ENCODE data around the gene SH3GL3. TPM values are rescaled to one million over a fixed set of nuclear protein-coding genes. Genes with fewer than 3 reads are reported as not detected.
A peak's percentile ranks its signal among the peaks of the same experiment; 100 is the strongest.

Gene SH3GL3
- polyA plus RNA-seq, 1 of the 3 experiments (the other 2 are of a cell fraction) = not detected

- 24% methylated on average over 10 of the region's 10 CpGs for WGBS (ENCODE audit: low lambda C conversion rate)
- Histone ChIP-seq H3K4me1 (ENCODE audit: control insufficient read depth in 1 of 2, insufficient read depth in 2 of 2, low read depth in 1 of 2, low read length in 1 of 2) (no peaks in the 10 kb centered on the region), H3K27ac (ENCODE audit: low read depth in 2 of 2, low read length in 1 of 2) (no peak overlapping the region), H3K9me2 (no peaks in the 10 kb centered on the region), H3K9me3 (no peaks in the 10 kb centered on the region), H3K4me3 (ENCODE audit: low read depth in 2 of 2, low read length in 1 of 2) (no peak overlapping the region), H3F3A (replicated peaks; ENCODE audit: insufficient read depth) (no peaks in the 10 kb centered on the region), H2AFZ (ENCODE audit: low read depth) (no peak overlapping the region), H4K20me1 (ENCODE audit: insufficient read depth) (no peaks in the 10 kb centered on the region), H3K79me2 (ENCODE audit: insufficient read depth) (no peaks in the 10 kb centered on the region), H3K9ac (no peak overlapping the region), H3K27me3 (ENCODE audit: insufficient read depth) (no peaks in the 10 kb centered on the region; the same call in 1 of the 2 replicates), H3K4me2 (no peak overlapping the region), H3K36me3 (replicated peaks in 1 of 2; ENCODE audit: control insufficient read depth in 1 of 2, insufficient read depth in 2 of 2, low read length in 1 of 2) (no peaks in the 10 kb centered on the region)
- POLR2A ChIA-PET = no interaction called here
- CTCF ChIA-PET = interaction anchor here (0.6 to 4.8 kb wide), 7 partner anchors 12 to 135 kb away, joined by 3 to 37 read pairs (median 4); no protein-coding TSS in a partner anchor
- DNase-seq = peak; percentile 32
- peak; percentile 53 for TF ChIP-seq RAD21 (IDR thresholded peaks at IDR 0.05; ENCODE audit: low read length)
- no peak for TF ChIP-seq RCOR1 (IDR thresholded peaks at IDR 0.05; ENCODE audit: low read length)
- no peak for TF ChIP-seq TAF1 (IDR thresholded peaks at IDR 0.05; ENCODE audit: borderline replicate concordance, low read depth, low read length)
- no peak for TF ChIP-seq MAX (IDR thresholded peaks at IDR 0.05; ENCODE audit: low read depth)
- TF ChIP-seq RXRA (IDR thresholded peaks at IDR 0.05; ENCODE audit: borderline replicate concordance, low read depth) = no peak
- peak; percentile 69 for TF ChIP-seq CTCF (IDR thresholded peaks at IDR 0.05)
- no peak for TF ChIP-seq ELF1 (IDR thresholded peaks at IDR 0.05)
- no peak for TF ChIP-seq NRF1 (IDR thresholded peaks at IDR 0.05; ENCODE audit: low read depth, low read length)
- no peak for TF ChIP-seq TCF12 (IDR thresholded peaks at IDR 0.05)
- peak; percentile 21; the same call in 1 of the 2 replicates for TF ChIP-seq SMC3 (IDR thresholded peaks at IDR 0.05; ENCODE audit: low read depth, low read length)
- TF ChIP-seq FOSL2 (IDR thresholded peaks at IDR 0.05; ENCODE audit: borderline replicate concordance, low read depth) = no peak
- no peak for TF ChIP-seq PBX3 (IDR thresholded peaks at IDR 0.05)
- no peak for TF ChIP-seq GABPA (IDR thresholded peaks at IDR 0.05; ENCODE audit: low read depth)
These were observed 124.9 kb downstream of the SH3GL3 start for GRCh38 chr15:83571820-83572707.

GRCh38 chr15:83574345-83574744 lies 127.2 kb downstream of the SH3GL3 start:
- whole genome bisulfite sequencing (ENCODE audit: low lambda C conversion rate) = 2% methylated on average over 3 of the region's 3 CpGs
- Histone ChIP-seq H3K4me3 (ENCODE audit: low read depth in 2 of 2, low read length in 1 of 2) (no peak overlapping the region), H4K20me1 (ENCODE audit: insufficient read depth) (no peaks in the 10 kb centered on the region), H3K4me1 (ENCODE audit: control insufficient read depth in 1 of 2, insufficient read depth in 2 of 2, low read depth in 1 of 2, low read length in 1 of 2) (no peaks in the 10 kb centered on the region), H3K27me3 (ENCODE audit: insufficient read depth) (no peaks in the 10 kb centered on the region; the same call in 1 of the 2 replicates), H3F3A (replicated peaks; ENCODE audit: insufficient read depth) (no peaks in the 10 kb centered on the region), H3K79me2 (ENCODE audit: insufficient read depth) (no peaks in the 10 kb centered on the region), H3K9me3 (no peaks in the 10 kb centered on the region), H3K4me2 (no peak overlapping the region), H3K9me2 (no peaks in the 10 kb centered on the region), H3K36me3 (replicated peaks in 1 of 2; ENCODE audit: control insufficient read depth in 1 of 2, insufficient read depth in 2 of 2, low read length in 1 of 2) (no peaks in the 10 kb centered on the region), H3K27ac (ENCODE audit: low read depth in 2 of 2, low read length in 1 of 2) (no peak overlapping the region), H3K9ac (no peak overlapping the region), H2AFZ (ENCODE audit: low read depth) (no peak overlapping the region)
- ChIA-PET POLR2A (no interaction called here), CTCF (interaction anchor here (0.7 to 4.8 kb wide), 4 partner anchors 9 to 326 kb away, joined by 3 to 37 read pairs (median 7); no protein-coding TSS in a partner anchor)
- no peak for TF ChIP-seq CTCF (IDR thresholded peaks at IDR 0.05)
- TF ChIP-seq CHD2 (IDR thresholded peaks at IDR 0.05; ENCODE audit: low read length, partially characterized antibody) = no peak
- no peak for TF ChIP-seq RAD21 (IDR thresholded peaks at IDR 0.05; ENCODE audit: low read length)
- no peak for TF ChIP-seq PBX3 (IDR thresholded peaks at IDR 0.05)
- TF ChIP-seq MAX (IDR thresholded peaks at IDR 0.05; ENCODE audit: low read depth) = no peak
- DNase-seq = no peak

Measured in SK-N-SH (cell line).